TTC549 (cell line): ENCODE data around the gene ABR.

Experiments used
- FAIRE-seq: peaks from 2 replicates; lab custom pipeline; 2012; peaks lifted over from hg19 to GRCh38; lab: Jason Lieb, UNC

Gene ABR

DNA sequence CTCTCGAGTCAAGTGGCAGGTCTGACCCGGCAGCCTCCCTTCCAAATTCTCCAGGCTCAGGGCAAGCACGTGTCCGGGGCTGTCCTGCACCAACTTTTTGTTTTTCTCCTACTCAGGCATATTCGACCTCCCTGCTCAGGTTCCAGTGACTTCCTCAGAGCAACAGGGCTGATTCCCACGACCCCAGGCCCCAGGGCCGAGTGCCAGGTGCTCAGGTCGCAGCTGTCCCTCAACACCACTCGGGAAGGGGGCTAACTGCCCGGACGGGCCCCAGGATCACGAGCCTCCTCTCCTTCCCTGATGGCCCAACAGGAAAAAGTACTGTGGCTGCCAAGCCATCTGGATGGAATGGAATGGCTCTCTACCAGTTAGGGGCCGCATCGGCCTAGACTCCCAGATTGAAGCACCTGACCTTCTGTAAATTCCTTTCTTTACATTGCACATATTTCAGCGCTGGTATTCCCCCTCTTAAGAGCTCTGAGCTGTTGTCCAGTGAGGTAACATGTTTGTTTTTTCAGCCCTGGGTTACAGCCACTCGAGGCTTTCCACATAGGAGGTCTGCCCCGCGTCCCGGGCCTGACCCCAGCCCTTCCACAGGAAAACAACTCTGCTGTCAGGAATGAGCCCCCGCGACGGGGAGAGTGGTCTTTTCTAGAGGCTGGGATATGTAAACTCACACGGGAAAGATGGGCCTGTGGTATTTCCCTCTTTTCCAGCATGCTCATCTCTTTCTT lies 225.2 kb downstream of the ABR start:
- FAIRE-seq, result no peak

DNA sequence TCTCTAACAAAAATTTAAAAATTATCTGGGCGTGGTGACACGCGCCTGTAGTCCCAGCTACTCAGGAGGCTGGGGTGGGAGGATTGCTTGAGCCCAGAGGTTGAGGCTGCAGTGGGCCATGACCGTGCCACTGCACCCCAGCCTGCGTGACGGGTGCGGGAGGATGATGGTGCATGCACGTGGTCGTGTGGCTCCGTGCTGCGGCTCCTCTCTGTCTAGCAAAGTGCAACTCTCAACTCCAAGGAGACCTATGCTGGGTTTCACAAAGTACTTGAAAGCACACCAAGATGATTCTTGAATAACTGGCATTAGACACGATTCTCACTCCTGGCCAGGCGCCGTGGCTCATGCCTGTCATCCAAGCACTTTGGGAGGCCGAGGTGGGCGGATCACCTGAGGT lies 226.0 kb downstream of the ABR start:
- no peak for FAIRE-seq
